Naive B cell (primary cell): ENCODE data around the gene TEX19. TPM values are rescaled to one million over a fixed set of nuclear protein-coding genes. Genes with fewer than 3 reads are reported as not detected.
"Not testable (repeated sequence)": the region's sequence is repeated elsewhere in the genome, so short reads cannot be mapped to it uniquely, and the experiment has no call there.

Experiments used
- ATAC-seq, 2 donors: fragments of 150-1000 bp; cut with Tn5 transposase; 2 replicates each; pipeline ENCODE4 v1.10.0; 2021; ENCODE audit warnings: low read depth in 2 of 2, mild to moderate bottlenecking in 2 of 2, moderate library complexity in 2 of 2
- DNase-seq: peaks from one replicate; pipeline ENCODE4 v3.0.0; 2022
- H3K27ac Mint-ChIP-seq, 6 donors: one replicate each; pipeline ENCODE4 v1.8.0; 2020 to 2022; ENCODE audit warnings: mild to moderate bottlenecking in 6 of 6, mixed read lengths in 6 of 6, moderate library complexity in 5 of 6, inconsistent platforms in 2 of 6
- H3K27me3 Mint-ChIP-seq, 3 donors: one replicate each; pipeline ENCODE4 v1.8.0; 2021 to 2022; ENCODE audit warnings: mixed read lengths in 3 of 3, mild to moderate bottlenecking in 1 of 3
- H3K36me3 Mint-ChIP-seq, 2 donors: one replicate each; pipeline ENCODE4 v1.8.0; 2020 to 2022; ENCODE audit warnings: mixed read lengths in 2 of 2, inconsistent platforms in 1 of 2, mild to moderate bottlenecking in 1 of 2
- H3K4me1 Mint-ChIP-seq, 3 donors: one replicate each; pipeline ENCODE4 v1.8.0; 2020 to 2022; ENCODE audit warnings: mixed read lengths in 3 of 3, inconsistent platforms in 1 of 3, mild to moderate bottlenecking in 1 of 3, moderate library complexity in 1 of 3
- H3K4me3 Mint-ChIP-seq, 8 donors: one replicate each; pipeline ENCODE4 v1.8.0; 2020 to 2022; ENCODE audit warnings: mild to moderate bottlenecking in 8 of 8, mixed read lengths in 8 of 8, moderate library complexity in 8 of 8, inconsistent platforms in 2 of 8
- H3K9me3 Mint-ChIP-seq, 7 donors: one replicate each; pipeline ENCODE4 v1.8.0; 2020 to 2022; ENCODE audit warnings: mixed read lengths in 7 of 7, mild to moderate bottlenecking in 5 of 7, inconsistent platforms in 2 of 7, moderate library complexity in 1 of 7
- polyA plus RNA-seq, 6 donors: library from polyadenylated mRNA; unstranded; fragments of 300-500 nt; fragmentation: Illumina TruSeq; gene quantifications; one replicate each; pipeline ENCODE4 v1.2.3, GENCODE V29; 2021; ENCODE audit warnings: low read depth in 6 of 6

The TEX19 gene
- polyA plus RNA-seq, 6 donors from 2014 or later, result not detected

DNA sequence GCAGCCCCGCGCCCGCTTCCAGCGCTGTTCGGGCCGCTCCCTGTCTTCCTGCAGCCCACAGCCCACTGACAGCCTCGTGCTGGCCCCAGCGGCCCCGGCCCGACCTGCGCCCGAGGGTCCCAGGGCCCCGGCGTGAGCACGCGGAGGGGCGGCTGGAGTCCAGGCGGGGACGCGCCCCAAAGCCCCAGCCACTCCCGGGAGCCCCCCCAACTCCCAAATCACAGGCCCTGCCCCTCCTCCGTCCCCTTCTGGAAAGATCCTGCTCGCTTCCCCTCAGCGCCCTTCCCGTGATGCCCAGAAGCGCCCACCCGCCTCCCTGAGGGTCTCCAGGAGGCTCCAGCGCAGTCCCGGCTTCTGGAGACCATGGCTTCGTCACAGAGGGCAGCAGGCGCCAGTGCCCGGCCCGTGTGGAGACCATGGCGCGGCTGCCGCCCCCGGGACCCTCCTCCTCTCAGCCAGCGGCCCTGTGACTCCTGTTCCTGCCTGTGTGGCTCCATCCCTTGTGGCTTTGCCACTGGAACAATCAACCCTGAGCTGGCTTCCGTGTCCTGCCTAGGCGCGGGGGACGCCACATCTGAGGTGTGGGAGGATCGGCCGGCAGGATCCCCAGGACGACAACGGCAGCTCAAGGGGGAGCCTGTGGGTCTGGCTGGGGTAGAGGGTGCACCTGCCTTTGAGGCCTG, 16.5 kb downstream of the TEX19 start:
- H3K36me3 Mint-ChIP-seq, result no peaks in the 10 kb centered on the region
- DNase-seq (no peak), ATAC-seq (no peak)
- H3K27ac Mint-ChIP-seq, result no peak overlapping the region
- H3K9me3 Mint-ChIP-seq, result peaks cover 0 to 3% (median 0%) of the 10 kb centered on the region in 7 donors
- H3K4me1 Mint-ChIP-seq, result peaks cover 14 to 25% (median 19%) of the 10 kb centered on the region in 3 donors
- H3K27me3 Mint-ChIP-seq, result peaks cover 25 to 73% (median 56%) of the 10 kb centered on the region in 3 donors
- no peak overlapping the region for H3K4me3 Mint-ChIP-seq

DNA sequence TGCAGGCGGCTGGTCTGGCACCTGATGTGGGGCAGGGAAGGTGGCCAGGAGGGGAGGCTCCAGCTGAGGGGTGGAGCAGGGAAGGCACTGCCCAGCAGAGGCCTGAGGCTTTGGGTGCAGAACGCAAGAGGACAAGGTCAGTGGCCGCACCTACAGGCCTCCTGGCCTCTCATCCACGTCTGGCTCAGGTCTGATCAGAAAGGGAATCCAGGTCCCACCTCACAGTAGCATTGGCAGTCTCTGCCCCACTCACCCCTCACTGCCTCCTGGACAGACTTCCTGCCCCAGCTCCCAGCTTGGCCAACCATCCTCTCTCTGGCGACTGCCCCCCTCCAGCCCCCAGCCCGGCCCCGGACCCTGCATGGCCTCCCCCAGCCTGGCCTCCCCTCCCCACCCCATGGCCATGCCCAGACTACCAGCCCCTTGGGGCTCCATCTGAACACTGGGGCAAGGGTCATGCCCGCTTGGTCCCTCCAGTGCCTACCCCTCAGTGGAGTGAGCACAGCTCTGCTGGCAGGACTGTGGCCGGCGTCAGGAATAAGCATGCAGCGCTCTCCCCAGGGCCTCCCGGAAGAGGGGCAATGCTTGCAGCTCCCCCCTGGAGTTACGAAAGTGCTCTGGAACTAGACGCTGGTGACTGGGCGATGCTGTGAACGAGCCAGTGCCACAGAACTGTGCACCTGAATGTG, 17.1 kb downstream of the TEX19 start:
- Mint-ChIP-seq H3K27me3 (peaks cover 22 to 73% (median 54%) of the 10 kb centered on the region in 3 donors), H3K4me1 (peaks cover 10 to 19% (median 14%) of the 10 kb centered on the region in 3 donors), H3K27ac (no peak overlapping the region), H3K36me3 (no peaks in the 10 kb centered on the region), H3K9me3 (peaks cover 0 to 4% (median 0%) of the 10 kb centered on the region in 7 donors), H3K4me3 (peak overlapping the region in 2 of 8 donors; percentile 35 to 64)
- ATAC-seq (no peak), DNase-seq (no peak)

DNA sequence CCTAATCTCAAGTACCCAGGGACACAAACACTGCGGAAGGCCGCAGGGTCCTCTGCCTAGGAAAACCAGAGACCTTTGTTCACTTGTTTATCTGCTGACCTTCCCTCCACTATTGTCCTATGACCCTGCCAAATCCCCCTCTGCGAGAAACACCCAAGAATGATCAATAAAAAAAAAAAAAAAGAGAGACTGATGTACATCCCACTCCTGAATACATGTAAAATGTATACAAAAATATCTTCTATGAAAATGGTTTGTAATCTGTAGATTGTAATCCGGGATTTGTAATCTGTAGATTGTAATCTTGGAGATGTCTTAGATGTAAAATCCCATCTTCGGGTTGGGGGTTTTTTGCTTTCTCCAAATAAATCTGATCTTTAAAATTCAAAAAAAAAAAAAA, 18.2 kb downstream of the TEX19 start:
- H3K9me3 Mint-ChIP-seq, H3K27ac Mint-ChIP-seq, ATAC-seq, H3K4me3 Mint-ChIP-seq, DNase-seq, H3K36me3 Mint-ChIP-seq: not testable (repeated sequence)
- Mint-ChIP-seq H3K27me3 (peaks cover 25 to 77% (median 57%) of the 10 kb centered on the region in 3 donors), H3K4me1 (peaks cover 13 to 16% (median 14%) of the 10 kb centered on the region in 3 donors)

DNA sequence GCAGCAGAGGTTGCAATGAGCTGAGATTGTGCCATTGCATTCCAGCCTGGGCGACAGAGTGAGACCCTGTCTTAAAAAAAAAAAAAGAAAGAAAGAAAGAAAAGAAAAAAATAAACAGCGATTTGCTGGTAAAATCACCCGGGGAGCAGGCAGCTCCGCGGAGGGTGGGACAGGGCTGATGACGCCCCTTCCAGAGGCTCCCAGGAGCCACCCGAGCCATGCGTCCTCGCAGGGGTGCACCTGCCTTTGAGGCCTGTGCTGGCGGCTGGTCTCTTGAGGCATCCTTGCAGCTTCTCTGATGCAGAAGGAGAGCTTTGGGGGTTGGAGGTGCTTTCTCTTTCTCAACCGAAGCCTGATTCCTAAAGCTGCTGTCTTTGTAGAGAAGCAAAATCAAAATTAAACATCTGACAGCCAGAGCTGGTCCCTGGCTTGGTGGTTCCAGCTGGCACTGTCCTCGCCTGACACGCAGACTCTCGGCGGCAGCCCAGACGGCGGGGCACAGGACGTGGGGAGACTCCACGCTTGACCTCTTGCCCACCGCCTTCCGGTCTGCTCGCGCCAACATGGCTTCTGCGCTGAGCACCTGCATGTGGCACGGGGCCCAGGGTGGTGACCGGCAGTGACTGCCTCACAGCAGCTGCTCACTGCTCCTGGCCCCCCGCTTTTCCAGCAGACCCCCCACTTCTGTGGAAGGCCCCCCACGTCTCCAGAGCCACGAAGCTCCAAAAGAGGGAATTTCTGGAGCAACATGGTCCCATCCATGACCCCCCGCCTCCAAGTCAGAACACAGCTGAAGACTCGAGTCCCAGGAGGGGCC, 19.1 kb downstream of the TEX19 start:
- Mint-ChIP-seq H3K4me1 (peaks cover 4 to 10% (median 8%) of the 10 kb centered on the region in 3 donors), H3K27me3 (peaks cover 18 to 77% (median 49%) of the 10 kb centered on the region in 3 donors), H3K27ac (no peak overlapping the region), H3K4me3 (no peak overlapping the region), H3K36me3 (no peaks in the 10 kb centered on the region), H3K9me3 (peaks cover 0 to 4% (median 0%) of the 10 kb centered on the region in 7 donors)
- ATAC-seq (no peak), DNase-seq (no peak)

DNA sequence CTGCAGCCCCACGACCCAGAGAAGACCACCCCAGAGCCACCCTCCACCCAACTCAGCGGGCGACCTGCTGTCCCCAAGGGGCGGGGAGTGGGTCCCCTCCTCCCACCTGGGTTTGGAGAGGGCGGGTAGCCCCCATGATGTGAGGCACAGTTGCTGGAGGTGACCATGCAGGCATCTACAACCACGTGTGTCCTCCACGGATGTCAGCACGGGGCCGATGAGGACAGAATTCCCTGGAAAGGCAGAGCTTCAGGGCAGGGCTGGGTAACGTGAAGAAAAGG, 19.6 kb downstream of the TEX19 start:
- Mint-ChIP-seq H3K4me3 (no peak overlapping the region), H3K9me3 (peaks cover 0 to 4% (median 0%) of the 10 kb centered on the region in 7 donors), H3K27me3 (peaks cover 14 to 73% (median 44%) of the 10 kb centered on the region in 3 donors), H3K4me1 (peaks cover 2 to 10% (median 6%) of the 10 kb centered on the region in 3 donors), H3K27ac (peak overlapping the region in 1 of 6 donors; percentile 81), H3K36me3 (no peaks in the 10 kb centered on the region)
- ATAC-seq (no peak), DNase-seq (no peak)

DNA sequence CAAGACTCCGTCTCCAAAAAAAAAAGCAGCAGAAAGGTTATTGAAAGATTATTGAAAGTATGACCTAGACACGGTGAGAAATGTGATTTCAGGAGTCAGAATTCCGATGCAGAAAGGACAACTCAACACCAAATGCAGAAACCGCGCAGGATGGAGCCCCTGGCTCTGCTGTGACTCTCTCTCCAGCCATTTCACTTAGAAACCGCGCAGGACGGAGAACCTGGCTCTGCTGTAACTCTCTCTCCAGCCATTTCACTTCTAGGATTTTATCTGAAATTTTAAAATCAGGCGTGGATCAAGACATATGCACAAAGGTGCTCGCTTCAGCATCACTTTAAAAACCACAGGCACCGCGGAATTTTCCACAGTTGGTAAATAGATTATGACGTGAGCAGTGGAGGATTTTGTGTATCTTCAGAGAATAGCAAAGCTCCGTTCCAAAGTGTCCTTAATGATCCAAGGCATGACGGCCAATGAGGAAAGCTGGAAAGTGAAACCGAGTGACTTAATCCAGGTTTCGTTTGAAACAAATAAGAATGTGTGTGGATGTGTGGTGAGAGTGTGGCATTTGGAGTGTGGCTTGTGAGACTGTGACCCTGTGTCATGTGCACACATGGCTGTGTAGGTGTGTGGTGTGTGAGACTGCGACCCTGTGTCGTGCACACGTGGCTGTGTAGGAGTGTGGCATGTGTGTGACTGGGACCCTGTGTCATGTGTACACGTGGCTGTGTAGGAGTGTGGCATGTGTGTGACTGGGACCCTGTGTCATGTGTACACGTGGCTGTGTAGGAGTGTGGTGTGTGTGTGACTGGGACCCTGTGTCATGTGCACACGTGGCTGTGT, 22.0 kb downstream of the TEX19 start:
- no peak for DNase-seq
- Mint-ChIP-seq H3K27ac (no peak overlapping the region), H3K27me3 (peaks cover 17 to 77% (median 35%) of the 10 kb centered on the region in 3 donors), H3K9me3 (peaks cover 0 to 4% (median 0%) of the 10 kb centered on the region in 7 donors), H3K4me1 (peaks cover 2 to 10% (median 6%) of the 10 kb centered on the region in 3 donors), H3K36me3 (no peaks in the 10 kb centered on the region), H3K4me3 (no peak overlapping the region)
- ATAC-seq, result no peak

DNA sequence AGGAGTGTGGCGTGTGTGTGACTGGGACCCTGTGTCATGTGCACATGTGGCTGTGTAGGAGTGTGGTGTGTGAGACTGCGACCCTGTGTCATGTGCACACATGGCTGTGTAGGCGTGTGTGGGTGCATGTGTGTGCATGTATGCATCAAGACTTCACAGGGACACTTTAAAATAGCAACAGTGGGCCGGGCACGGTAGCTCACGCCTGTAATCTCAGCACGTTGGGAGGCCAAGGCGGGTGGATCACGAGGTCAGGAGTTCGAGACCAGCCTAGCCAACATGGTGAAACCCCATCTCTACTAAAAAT, 22.6 kb downstream of the TEX19 start:
- DNase-seq, ATAC-seq, H3K4me1 Mint-ChIP-seq, H3K9me3 Mint-ChIP-seq, H3K27ac Mint-ChIP-seq, H3K36me3 Mint-ChIP-seq, H3K4me3 Mint-ChIP-seq: not testable (repeated sequence)
- H3K27me3 Mint-ChIP-seq, result peaks cover 17 to 77% (median 34%) of the 10 kb centered on the region in 3 donors

DNA sequence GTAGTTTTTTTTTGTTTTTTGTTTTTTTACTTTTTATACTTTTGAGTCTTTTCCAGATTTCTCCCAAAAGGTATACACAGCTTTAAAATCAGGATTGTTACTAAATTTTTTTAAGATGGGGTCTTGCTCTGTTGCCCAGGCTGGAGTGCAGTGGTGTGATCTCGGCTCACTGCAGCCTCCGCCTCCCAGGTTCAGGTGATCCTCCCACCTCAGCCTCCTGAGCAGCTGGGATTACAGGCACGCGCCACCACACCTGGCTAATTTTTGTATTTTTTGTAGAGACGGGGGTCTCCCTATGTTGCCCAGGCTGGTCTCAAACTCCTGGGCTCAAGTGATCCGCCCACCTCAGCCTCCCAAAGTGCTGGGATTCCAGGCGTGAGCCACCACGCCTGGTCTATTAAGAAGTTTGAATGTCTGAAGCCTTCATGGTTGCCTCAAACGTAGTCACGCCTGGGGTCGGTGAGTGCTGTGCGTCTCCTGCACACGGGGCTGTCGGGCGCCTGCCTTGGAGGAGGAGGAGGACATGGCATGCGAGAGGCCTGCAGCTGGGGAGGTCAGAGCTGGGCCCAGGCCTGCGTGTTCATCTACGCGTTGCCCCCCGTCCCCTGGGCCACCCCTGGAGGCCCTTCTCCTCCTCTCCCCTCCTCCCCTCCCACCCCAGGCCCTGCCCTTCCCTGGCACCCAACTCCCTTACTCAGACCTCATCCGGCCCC, 23.3 kb downstream of the TEX19 start:
- not testable (repeated sequence) for H3K4me3 Mint-ChIP-seq, H3K9me3 Mint-ChIP-seq, ATAC-seq, H3K36me3 Mint-ChIP-seq, H3K27ac Mint-ChIP-seq, DNase-seq
- Mint-ChIP-seq H3K27me3 (peaks cover 17 to 73% (median 34%) of the 10 kb centered on the region in 3 donors), H3K4me1 (peaks cover 2 to 10% (median 7%) of the 10 kb centered on the region in 3 donors)

DNA sequence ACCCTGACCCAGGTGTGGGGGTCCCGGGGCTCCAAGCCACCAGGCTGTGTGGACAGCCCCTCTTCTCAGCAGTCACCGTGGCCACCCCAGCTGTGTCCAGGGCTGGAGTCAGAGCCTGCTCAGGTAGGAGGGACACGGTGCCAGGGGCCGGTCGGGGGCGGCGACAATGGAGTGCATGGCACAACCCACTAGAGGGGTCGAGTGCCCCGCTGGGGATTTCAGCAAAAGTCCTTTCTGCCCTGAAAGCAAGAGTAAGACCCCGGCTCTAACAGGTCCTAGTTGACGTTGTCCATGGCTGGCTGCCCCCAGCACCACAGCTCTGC, 23.8 kb downstream of the TEX19 start:
- H3K4me1 Mint-ChIP-seq, result peaks cover 3 to 15% (median 12%) of the 10 kb centered on the region in 3 donors
- DNase-seq (no peak), ATAC-seq (no peak)
- peaks cover 17 to 73% (median 29%) of the 10 kb centered on the region in 3 donors for H3K27me3 Mint-ChIP-seq
- no peak overlapping the region for H3K4me3 Mint-ChIP-seq
- peaks cover 0 to 4% (median 0%) of the 10 kb centered on the region in 7 donors for H3K9me3 Mint-ChIP-seq
- H3K27ac Mint-ChIP-seq, result no peak overlapping the region
- H3K36me3 Mint-ChIP-seq, result no peaks in the 10 kb centered on the region

DNA sequence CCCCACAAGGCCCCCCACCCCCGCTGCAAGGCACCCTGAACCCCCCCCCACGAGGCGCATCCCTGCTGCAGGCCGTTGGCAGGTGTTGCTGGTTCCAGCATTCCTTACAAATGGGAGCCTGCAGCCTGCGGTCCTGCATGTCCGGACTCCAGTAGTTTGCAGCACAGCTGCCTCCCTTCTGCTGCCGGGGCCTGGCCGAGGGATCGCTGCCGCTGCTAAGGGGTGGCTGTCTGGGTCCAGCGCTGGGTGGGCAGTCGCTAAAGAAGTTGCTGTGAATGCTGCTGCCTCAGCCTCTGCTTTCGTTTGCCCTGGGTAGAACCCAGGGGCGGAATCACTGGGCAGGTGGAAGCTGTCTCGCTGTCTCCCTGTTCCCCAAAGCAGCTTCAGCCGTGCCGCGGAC, 24.4 kb downstream of the TEX19 start:
- Mint-ChIP-seq H3K4me3 (no peak overlapping the region), H3K27me3 (peaks cover 17 to 69% (median 27%) of the 10 kb centered on the region in 3 donors), H3K9me3 (peaks cover 0 to 4% (median 0%) of the 10 kb centered on the region in 7 donors), H3K36me3 (no peaks in the 10 kb centered on the region), H3K4me1 (peaks cover 3 to 17% (median 14%) of the 10 kb centered on the region in 3 donors), H3K27ac (no peak overlapping the region)
- ATAC-seq (no peak), DNase-seq (no peak)

DNA sequence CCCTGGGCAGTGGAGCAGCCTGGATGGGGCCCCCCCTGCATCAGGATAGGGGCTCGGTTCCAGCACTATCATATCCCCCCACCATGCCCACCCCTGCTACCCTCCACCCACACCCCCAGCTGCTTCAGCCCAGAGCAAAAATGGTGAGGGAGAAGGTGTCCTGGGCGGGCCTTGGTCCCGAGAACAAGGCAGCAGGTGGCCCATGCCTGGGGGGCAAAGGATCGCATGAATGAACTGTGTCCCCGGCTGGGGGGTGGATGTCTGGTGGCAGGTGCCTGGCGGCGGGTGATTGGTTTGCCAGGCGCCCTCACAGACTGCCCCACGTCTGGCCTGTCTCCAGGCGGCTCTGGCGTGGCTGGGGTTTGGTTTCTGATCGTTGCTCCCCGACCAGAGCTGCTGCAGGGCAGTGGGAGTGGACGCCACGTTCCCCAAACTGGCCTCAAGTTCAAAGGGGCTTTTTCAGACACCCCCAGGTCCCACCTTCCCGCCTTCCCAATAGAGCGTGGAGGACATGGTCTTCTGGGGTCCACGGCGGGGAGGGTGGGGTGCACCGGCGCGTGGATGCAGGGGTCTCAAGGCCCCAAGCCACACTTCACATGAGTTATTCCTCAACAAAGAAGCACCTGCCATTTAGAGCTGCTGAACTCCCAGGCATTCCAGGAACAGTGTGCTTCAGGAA, 25.1 kb downstream of the TEX19 start:
- ATAC-seq, result no peak
- no peak for DNase-seq
- Mint-ChIP-seq H3K4me3 (no peak overlapping the region), H3K36me3 (no peaks in the 10 kb centered on the region), H3K4me1 (peaks cover 2 to 14% (median 14%) of the 10 kb centered on the region in 3 donors), H3K27ac (no peak overlapping the region), H3K27me3 (peaks cover 13 to 61% (median 19%) of the 10 kb centered on the region in 3 donors), H3K9me3 (peaks cover 0 to 3% (median 0%) of the 10 kb centered on the region in 7 donors)
